Activated effector memory CD4-positive, alpha-beta T cell treated with Interleukin-2 at 50 U/mL for 16 hours (primary cell): ENCODE measurements around the gene ASPHD1.
"Not testable (repeated sequence)": the region's sequence is repeated elsewhere in the genome, so short reads cannot be mapped to it uniquely, and the experiment has no call there.

Experiments
- DNase-seq: peaks from one replicate; pipeline ENCODE4 v3.0.0-alpha.2; 2020

The ASPHD1 gene

DNA sequence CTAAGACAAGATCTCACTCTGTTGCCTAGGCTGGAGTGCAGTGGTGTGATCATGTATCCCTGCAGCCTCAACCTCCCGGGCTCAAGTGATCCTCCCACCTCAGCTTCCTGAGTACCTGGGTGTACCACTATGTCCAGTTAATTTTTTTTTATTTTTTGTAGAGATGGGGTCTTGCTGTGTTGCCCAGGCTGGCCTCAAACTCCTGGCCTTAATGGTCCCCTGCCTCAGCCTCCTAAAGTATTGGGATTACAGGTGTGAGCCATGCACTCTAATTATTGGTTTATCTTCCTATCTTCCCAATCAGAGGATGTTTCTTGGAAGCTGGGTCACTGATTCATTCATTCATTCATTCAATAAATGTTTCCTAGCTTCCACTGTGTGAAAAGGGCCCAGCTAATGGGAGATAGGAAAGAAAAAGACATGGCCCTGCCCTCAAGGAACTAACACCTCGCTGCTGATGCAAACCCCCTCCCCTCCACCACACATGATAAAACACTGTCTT lies 8.5 kb downstream of the ASPHD1 start:
- DNase-seq: no peak

DNA sequence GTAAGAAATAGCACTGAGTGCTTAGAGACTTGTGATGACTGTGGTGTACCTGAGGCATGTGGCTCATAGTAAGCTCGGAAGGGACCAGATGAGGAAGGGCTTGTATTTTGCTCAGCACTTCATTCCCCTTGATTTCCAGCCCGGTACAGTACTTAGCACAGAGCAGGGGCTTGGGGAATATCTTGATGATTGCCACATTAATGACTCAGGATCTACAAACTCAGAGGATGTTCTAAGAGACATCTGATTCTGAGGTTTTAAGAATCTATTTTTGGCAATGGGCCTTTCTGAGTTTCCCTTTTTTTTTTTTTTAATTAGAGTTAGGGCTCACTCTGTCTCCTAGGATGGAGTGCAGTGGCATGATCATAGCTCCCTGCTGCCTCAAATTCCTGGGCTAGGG lies 9.1 kb downstream of the ASPHD1 start:
- no peak for DNase-seq

DNA sequence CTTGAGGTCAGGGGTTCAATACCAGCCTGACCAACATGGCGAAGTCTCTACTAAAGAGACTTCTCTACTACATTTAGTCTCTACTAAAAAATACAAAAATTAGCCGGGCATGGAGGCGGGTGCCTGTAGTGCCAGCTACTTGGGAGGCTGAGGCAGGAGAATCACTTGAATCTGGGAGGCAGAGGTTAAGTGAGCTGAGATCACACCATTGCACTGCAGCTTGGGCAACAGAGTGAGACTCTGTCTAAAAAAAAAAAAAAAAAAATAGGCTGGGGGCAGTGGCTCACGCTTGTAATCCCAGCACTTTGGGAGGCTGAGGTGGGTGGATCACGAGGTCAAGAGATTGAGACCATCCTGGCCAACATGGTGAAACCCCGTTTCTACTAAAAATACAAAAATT lies 9.6 kb downstream of the ASPHD1 start:
- DNase-seq: not testable (repeated sequence)

DNA sequence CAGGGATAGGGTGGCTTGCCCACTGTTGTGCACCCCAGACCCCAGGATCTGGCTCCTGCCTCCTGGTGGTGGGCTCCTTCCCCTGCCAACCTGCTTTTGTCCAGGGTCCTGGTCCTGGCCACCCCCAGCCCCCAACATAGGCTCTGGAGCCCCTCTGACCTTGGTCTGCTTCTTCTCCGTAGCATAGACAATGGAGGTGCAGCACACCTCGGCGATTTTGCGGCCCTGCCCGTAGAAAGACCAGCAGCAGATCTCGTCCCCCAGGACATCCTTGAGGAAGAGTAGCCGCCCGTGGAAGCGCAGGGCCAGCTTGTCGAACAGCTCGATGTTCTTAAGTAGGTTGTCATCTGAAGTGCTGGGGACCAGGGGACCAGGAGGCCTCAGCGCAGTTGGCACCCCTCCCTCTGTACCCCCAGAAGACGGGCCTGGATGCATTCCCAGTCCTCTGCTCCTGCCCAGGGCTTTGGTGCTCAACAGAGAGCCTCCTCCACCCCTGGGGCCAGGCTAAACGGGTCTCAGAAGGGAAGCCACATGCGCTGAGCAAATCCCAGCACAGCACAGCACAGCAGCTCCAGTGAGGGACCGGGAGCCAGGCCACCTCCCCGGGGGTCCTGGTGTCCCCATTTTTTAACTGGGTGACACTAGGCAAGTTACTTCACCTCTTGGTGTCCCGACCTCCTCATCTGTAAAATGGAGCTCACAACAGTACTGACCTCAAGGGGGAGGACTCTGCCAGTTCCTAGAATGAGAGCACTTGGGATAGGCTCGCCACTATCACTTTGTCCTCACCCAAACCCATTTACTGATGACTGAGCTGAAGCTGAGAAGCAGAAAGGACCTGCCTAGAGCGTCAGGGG lies 10.8 kb downstream of the ASPHD1 start:
- no peak for DNase-seq

DNA sequence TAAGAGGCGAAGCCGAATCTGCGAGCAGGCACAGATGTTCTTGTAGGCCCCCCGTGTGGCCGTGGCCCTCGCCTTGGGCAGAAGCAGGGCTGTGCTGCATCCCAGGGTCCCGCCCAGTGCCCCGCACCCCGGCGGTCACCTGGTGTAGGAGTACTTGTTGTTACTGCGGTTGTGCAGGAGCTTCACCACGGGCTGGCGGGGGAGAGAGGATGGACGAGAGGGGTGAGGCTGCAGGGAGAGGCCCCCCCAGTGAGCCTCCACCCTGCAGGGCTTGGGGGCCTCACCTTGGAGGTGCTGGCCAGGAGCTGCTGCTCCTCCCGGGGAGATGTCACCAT lies 11.4 kb downstream of the ASPHD1 start:
- DNase-seq: no peak

DNA sequence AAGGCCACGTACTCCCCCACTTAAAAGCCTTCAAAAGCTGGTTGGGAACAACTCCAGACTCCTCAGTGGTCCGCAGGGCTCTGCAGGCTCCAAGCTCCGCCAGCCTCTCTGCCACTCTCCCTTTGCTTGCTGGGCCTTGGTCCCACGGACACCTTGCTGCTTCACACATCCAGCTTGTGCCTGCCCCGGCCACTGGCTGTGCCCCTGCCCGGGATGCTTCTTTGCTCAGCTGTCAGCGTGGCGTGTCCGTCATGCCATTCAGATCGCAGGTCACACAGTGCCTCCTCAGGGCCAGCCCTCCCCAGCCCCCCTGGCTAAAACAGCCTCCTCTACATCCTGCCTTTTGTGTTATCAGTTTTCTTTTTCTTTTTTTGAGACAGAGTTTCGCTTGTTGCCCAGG lies 11.8 kb downstream of the ASPHD1 start:
- no peak for DNase-seq

DNA sequence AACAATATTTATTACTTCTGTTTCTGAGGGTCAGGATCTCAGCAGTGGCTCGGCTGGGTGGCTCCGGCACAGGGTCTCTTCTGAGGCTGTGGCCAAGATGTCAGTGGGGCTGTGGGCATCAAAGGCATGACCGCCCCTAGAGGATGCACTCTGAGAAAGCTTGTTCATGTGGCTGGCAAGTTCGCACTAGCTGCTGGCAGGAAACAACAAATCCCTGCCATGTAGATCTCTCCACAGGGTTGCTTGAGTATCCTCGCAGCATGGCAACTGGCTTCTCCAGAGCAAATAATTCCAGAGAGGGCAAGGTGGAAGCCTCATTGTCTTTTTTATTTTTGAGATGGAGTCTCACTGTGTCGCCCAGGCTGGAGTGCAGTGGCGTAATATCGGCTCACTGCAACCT lies 13.2 kb downstream of the ASPHD1 start:
- DNase-seq: no peak

DNA sequence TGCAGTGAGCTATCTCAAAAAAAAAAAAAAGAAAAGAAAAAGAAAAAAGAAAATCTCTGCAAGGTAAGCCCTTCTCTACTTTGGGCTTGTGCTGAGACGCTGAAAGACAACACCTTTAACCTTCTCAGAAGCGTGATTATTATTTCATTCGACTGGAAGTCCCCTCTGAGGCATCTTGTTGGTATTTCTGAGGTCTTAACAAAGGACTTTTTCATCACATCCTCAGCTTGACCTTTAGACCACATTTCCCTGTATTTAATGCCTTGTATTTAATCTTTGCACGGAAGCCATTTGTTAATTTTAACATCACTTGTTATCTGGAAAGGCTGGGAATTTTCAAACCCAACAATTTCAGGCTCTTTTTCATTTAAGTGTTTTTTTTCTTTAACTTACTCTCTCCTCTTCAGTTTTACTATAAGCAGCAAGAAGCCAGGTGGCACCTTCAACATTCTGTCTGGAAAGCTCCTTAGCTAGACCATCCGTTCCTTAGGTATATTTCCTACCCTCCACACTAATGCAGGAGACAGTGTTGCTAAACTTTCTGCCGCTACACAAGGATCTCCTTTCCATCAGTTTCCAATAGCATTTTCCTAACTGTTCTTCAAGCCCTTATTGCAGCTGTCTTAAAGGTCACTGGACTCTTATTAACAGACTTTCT lies 15.4 kb downstream of the ASPHD1 start:
- DNase-seq: no peak

DNA sequence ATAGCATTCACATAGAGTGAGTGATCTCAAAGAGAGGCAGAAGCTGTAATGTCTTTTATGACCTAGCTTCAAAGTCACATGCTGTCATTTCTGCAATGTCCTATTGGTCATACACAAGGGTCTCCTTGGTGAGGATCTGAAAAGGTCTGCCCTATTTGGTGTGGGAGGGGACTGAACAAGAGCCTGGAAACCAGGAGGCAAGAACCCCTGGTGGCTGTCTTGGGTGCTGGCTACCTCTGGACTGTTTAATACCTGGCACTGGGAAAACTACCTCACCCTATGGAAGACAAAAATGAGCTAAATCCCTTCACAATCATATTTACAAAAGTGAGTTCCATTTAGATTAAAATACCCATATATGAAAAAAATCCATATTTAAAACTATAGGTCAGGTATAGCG lies 16.7 kb downstream of the ASPHD1 start:
- DNase-seq: no peak

DNA sequence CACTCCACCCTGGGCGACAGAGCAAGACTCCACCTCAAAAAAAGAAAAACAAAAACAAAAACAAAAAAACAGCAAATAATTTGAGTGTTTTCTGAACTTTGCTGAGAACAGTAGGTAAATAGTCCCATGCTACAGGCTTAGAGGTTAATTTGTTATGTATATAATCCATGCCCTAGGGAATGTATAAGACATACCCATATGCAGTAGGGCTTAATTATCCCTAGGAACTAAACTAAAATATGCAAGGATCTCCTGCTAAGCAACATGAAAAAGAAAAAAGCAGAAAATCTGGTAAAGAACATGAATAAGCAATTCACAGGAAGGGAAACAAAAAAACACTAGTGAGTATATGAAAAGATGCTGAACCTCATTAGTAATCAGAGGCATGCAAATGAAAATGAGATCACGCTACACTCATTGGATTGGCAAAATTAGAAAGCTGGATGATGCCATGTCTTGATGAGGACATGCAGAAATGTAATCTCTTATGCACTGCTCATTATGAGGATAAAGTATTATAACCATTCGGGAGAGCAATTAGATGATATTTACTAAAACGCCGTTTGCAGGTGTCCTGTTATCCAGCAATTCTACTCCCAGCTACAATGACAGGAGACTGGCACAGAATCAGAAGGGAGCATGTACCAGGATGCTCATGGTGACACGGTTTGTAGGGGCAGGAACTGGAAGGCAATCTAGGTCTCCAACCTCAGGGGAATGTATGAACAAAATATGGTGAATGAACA lies 20.2 kb downstream of the ASPHD1 start:
- DNase-seq: no peak

DNA sequence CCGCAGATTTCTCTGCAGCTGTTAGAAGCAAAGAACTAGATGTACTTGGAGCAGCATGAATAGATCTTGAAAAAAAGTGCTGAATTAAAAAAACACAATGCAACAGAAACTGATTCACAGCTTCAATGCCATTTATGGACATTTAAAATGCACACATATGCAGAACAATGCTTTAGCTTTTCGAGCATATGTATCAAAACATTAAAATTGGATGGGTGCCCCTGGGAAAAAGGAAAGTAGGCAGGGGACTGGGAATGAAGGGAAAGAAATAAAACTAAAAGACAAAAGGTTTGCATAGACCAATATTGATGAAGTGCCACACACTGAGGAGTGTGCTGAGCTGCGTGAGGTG lies 20.7 kb downstream of the ASPHD1 start:
- DNase-seq: no peak

DNA sequence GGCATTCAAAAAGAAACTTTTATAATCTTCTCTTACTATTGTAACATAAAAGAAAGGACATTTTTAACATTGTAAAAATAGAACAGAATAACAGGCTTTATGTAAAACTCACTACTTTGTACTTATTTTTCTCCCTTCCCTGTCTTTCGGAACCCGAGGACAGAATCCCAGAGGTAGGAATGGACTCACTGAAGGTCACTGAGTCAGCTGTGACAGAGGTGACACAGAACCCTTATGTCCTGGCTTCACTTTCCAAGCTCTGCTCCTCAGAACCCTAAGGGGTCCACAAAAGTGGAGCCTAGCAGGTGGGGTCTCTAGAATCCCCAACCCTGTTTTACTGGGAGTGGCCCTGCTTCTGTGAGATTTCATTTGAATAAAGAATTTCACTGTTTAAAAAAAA lies 22.0 kb downstream of the ASPHD1 start:
- no peak for DNase-seq

DNA sequence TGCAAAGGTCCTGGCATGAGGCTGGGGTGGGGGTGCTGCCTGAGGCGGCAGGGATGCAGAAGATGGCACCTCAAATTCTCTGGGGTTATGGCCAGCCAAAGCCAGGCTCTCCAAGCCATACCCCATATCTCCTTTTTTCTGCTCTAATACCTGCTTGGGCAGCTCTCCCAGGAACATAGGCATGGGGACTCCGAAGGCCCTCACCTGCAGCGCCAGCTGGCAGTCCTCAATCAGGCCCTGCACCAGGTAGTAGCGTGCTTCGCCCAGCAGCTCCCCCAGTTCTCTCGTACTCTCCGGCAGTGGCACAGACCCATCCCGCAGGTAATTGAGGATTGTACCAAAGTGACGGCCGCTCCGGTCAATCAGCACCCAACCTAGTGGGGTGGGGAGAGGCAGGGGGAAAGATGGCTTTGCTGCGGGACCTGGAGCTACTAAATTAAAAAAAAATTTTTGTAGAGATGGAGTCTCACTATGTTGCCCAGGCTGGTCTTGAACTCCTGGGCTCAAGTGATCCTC lies 22.8 kb downstream of the ASPHD1 start:
- no peak for DNase-seq

DNA sequence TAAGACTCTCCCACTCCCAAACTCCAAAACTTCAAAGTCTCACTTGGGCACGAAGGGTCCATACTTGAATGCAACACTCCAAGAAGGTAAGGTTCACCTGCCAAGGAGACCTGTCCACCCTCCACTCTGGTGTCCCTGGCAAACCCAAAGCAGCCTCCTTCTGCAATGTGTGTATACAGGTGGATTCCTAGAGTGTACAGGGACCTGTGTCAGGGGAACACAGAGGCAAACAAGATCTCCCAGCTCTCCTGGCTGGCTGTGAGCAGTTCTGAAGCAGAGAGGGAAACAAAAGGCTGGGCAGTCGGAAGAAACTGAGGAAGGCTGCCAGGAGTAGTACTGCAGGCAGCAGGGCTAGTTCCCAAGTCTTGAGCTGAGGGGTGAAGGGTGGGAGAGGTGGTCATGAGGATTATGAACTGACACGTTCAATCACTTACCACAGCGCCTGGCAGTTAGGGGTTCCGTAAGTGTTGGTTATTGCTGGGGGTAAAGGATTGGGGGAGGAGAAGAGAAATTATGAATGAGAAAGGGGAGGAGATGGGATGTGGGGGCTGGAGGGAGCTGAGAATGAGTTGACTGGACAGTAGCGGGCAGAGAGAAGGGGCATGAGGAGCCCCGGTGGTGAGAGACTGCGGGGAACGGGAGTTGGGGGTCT lies 24.9 kb downstream of the ASPHD1 start:
- DNase-seq: no peak

DNA sequence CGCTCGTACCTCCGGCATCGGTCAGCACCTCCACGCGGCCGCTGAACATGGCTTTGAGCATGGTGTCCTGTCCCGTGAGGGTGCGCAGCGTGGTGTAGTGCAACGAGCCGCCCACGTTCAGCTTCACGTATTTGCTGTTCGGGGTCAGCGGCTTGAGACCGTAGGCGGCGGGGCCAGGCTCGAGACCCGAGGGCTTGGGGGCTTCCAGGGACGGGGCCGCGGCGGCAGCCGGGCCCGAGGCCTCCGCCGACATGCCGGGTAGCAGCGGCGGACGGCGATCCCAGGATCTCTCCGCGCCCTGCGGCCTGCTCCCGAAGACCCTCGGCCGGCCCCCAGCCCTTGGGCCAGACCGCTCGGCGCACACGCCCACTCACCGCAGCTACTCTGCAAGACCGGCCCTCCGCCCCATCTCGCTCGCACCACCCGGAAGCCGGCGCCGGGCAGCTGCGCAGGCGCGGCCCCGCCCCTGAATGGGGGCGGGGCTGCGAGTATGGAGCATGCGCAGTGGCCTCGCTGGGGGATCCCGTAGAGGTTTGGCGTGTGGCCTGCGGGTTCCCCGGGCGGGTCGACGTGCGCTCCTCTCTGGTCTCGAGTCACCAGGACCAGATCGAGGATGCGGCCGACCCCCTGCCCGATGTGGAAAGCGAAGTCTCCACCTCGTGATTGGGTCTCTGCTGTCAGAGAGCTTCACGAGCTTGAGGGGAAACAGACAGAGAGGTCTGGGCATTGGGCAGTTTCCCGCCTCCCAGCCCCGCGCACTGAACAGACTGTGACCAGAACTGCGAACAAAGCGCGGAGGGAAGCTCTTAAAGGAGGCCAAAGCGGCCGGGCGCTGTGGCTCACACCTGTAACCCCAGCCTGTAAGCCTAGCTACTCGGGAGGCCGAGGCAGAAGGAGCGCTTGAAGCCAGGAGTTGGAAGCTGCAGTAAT lies 25.8 kb downstream of the ASPHD1 start, which contains the start of gene KCTD13:
KCTD13 (minus strand) TSS at position 446 of the 930 bp plus-strand sequence; CDS start at position 253, 193 bp downstream.
- DNase-seq: peak; percentile 89

DNA sequence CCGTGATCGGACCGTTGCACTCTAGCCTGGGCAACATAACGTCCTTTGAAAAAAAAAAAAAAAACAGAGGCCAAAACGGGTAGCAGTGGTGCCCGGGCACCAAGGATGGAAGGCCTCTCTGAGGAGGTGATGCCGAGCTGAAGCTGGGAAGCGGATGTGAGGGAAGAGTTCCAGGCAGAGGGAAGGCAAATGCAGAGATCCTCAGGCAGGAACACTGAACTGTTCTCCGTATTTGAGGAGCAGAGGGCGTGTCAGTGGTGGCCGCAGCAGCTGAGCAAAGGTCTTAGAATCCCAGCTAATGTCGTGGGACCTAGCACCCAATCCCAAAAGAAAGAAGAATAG lies 26.4 kb downstream of the ASPHD1 start:
- DNase-seq: no peak

DNA sequence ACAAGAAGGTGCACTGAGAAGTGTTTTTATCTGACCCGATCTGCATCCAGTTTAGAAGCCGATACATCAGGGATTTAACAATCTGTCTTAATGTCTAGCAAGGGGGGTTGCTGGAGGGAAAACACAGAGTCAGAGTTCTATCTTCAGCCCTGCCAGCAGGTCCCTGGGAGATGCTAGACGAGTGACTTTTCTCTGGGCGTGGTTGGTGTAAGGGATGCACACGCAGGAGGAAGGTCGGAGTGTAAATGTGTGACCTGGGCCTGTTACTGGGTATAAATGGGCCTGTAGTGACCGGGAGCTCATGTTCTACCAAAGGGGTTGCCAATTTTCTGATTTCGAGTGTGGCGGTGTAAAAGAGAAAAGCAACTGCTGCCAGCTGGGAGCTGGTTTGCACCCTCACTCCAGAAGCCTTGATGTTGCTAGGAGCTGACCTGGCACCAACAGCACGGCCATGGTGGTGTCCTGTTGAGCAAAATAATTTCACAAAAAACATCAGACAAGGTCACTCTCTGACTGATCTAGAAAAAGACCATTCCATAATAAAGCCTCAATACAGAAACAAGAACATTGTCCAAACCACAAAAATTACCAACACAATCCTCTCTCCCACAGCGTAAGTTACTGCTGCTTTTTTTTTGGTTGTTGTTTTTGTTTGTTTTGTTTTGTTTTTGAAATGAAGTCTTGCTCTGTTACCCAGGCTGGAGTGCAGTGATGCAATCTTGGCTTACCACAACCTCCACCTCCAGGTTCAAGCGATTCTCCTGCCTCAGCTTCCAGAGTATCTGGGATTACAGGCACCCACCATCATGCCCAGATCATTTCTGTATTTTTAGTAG lies 27.0 kb downstream of the ASPHD1 start:
- no peak for DNase-seq

DNA sequence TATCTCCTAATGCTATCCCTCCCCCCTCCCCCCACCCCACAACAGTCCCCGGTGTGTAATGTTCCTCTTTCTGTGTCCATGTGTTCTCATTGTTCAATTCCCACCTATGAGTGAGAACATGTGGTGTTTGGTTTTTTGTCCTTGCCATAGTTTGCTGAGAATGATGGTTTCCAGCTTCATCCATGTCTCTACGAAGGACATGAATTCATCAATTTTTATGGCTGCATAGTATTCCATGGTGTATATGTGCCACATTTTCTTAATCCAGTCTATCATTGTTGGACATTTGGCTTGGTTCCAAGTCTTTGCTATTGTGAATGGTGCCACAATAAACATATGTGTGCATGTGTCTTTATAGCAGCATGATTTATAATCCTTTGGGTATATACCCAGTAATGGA lies 31.5 kb downstream of the ASPHD1 start:
- not testable (repeated sequence) for DNase-seq

DNA sequence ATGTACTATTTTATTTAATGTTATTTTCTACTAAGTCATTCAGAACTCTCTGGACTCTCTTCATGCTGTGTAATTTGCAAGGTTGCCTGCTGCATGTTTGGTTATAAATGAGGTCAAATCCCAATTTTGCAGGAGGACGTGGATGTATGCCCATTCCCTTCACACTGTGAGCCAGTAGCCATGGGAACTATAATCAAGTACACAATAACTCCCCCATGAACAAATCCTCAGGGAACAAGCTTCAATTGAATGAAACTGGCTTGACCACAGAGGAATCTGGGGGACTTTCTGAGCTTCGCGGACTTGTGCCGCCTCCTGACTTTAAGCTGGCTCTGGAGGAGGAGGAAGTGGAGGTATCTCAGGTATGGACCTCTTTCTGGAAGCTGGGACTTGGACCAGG lies 40.4 kb downstream of the ASPHD1 start:
- DNase-seq: no peak

DNA sequence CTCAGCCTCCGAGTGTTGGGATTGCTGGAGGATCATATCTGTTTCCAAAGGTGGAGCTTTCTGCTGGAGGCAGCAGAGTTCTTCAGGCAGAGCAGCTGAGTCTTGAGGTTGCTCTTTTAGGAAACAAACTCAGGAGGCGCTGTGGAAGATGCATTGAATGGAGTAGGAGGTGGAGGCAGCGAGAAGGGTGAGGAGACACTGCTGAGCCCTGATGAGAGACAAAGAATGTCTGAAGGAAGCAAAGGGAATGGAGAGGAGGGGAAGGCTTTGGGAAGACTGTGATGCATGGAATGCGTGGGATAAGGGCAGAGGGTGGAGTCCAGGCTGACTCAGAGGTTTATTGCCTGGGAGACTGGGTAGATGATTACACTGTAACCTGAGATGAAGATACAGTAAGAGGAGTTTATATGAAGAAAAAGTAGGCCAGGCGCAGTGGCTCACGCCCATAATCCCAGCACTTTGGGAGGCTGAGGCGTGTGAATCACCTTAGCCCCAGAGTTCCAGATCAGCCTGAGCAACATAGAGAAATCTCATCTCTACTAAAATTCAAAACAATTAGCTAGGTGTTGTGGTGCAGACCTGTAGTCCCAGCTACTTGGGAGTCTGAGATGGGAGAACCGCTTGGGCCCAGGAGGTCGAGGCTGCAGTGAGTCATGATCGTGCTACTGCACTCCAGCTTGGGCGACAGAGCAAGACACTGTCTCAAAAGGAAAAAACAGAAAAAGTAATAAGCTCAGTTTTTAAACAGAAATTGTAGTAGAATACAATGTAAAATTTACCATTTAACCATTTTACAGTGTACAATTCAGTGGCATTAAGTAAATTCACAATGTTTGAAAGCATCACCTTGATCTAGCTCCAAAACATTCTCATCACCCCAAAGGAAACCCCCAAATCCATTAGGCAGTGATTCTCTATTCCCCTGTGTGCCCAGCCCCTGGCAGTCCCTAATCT lies 43.8 kb downstream of the ASPHD1 start:
- DNase-seq: no peak
